Aorta (tissue), 5 donors: ENCODE results near the gene SCN1B. TPM values are rescaled to one million over a fixed set of nuclear protein-coding genes. Genes with fewer than 3 reads are reported as not detected.

ENCODE experiments used
- ATAC-seq: fragments of 200-7000 bp; cut with Tn5 transposase; one replicate; pipeline ENCODE4 v1.9.1; 2022; ENCODE audit warnings: moderate library complexity; ENCODE audit not compliant: low FRiP score
- DNase-seq, 2 donors: peaks; one replicate each; pipeline ENCODE4 v3.0.0-alpha.2; 2020
- H3K27ac ChIP-seq, 2 donors: one replicate each; pipeline ENCODE4 v1.5.1; 2013; ENCODE audit warnings: low read length in 2 of 2, mild to moderate bottlenecking in 2 of 2, moderate library complexity in 2 of 2, control low read depth in 1 of 2, inconsistent platforms in 1 of 2, low read depth in 1 of 2
- H3K27me3 ChIP-seq, 2 donors: one replicate each; pipeline ENCODE4 v1.6.1; 2013; ENCODE audit warnings: control low read depth in 1 of 2, low read length in 1 of 2, mild to moderate bottlenecking in 1 of 2, moderate library complexity in 1 of 2; ENCODE audit not compliant: insufficient read depth in 2 of 2, control insufficient read depth in 1 of 2
- H3K36me3 ChIP-seq, 2 donors: one replicate each; pipeline ENCODE4 v1.6.1; 2013; ENCODE audit warnings: control low read depth in 1 of 2, low read length in 1 of 2, mild to moderate bottlenecking in 1 of 2; ENCODE audit not compliant: insufficient read depth in 2 of 2, control insufficient read depth in 1 of 2
- H3K4me1 ChIP-seq, 2 donors: one replicate each; pipeline ENCODE4 v1.6.1; 2013; ENCODE audit warnings: low read length in 2 of 2, control low read depth in 1 of 2, mild to moderate bottlenecking in 1 of 2, moderate library complexity in 1 of 2; ENCODE audit not compliant: insufficient read depth in 2 of 2, control insufficient read depth in 1 of 2
- H3K4me3 ChIP-seq, 2 donors: one replicate each; pipeline ENCODE4 v1.5.1; 2013; ENCODE audit warnings: low read length in 2 of 2, control low read depth in 1 of 2, mild to moderate bottlenecking in 1 of 2
- H3K9me3 ChIP-seq: one replicate; pipeline ENCODE4 v1.6.1; 2013; ENCODE audit warnings: mild to moderate bottlenecking, low read length; ENCODE audit not compliant: control insufficient read depth
- WGBS, 2 donors: extraction: QIAGEN DNeasy Blood & Tissue Kit; methylation state at CpG; one replicate each; pipeline ENCODE4 v1.1.7; 2013; 5-methylcytosine and 5-hydroxymethylcytosine counted together
- intact Hi-C, 2 donors: fragments of 100-400 bp; cut with DNase I; formaldehyde crosslinking; loops; one replicate each; pipeline versions ENCODE4 v1.14.2 to v1.15.0; 2022
- long read RNA-seq, 2 donors: library from polyadenylated mRNA; unstranded; transcript quantifications; one replicate each; pipeline ENCODE4 v2.0.0, GENCODE V29; 2020 to 2021
- polyA plus RNA-seq, 2 donors: library from polyadenylated mRNA; stranded (reverse); fragments of 200-250 nt; gene quantifications; one replicate each; pipeline ENCODE4 v1.2.3, GENCODE V29; 2013
- total RNA-seq, 2 donors: library from RNA; stranded (reverse); fragmentation: NEBNext Ultra II Directional; extraction: Animal tissue kit (Norgen Biotek cat#: 25700); gene quantifications; one replicate each; pipeline ENCODE4 v1.2.1, GENCODE V29; 2021
- donor health status: healthy with polysubstance abuse.
- donor health status: Bipolar disorder and iron deficiency.
- donor health status: DM: no; HTN: no; CAD: no.
- donor health status: DM: no; HTN: no; CAD: no.
- donor health status: DM: yes; HTN: yes; CAD: no.

The SCN1B gene
- total RNA-seq, result 10 to 100 TPM; 11.9 to 21.4 TPM
- polyA plus RNA-seq, result 10 to 100 TPM in 1 of 2 donors, 1 to 10 TPM in 1; 9.9 to 15.3 TPM
- long read RNA-seq, donor 1, transcript SCN1B-201 (6 exons, 1,670 nt), result major isoform, 5 of 7 reads
- long read RNA-seq, donor 1, partial matches to known transcripts, result 2 of 7 reads
- long read RNA-seq, donor 1, other reads (novel, unspliced or antisense), result 0 of 7 reads
- long read RNA-seq, donor 2, transcript SCN1B-201 (6 exons, 1,670 nt), result major isoform, 14 of 18 reads
- long read RNA-seq, donor 2, partial matches to known transcripts, result 2 of 18 reads
- long read RNA-seq, donor 2, other reads (novel, unspliced or antisense), result 2 of 18 reads

DNA sequence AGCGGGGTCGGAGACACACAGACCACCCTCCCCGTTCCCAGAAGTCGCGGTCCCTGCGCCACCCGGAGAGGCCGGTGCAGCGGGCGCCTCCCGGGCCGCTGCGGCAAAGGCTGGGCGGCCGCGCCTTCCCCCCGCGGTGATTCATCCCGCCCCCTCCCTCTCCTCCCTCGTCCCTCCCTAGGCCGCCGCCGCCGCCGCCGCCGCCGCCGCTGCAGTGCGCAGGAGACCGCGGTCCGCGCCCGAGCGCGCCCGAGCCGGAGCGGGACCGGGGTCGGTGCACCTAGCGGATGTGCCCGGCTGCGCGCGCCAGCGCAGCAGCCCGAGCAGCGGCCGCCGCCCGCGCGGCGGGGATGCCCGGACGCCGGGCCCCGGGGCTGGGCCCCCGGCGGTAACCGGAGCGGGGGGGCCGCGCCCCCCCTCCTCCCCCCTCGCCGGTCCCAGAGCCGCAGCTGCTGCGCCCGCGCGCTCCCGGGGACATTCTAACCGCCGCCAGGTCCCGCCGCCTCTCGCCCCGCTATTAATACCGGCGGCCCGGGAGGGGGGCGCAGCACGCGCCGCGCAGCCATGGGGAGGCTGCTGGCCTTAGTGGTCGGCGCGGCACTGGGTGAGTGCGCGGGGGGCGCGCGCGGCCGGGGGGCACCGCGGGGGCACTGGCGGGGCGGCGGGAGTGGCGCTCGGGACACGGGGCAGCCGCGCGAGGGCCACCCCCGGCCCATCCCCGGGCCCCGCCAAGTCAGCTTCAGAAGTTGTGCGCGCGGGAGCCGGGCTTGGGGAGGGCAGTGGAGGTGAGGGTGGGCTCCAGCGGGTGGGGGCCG is at the start of gene SCN1B:
TSS of gene SCN1B (plus strand) at position 214 of the 815 bp plus-strand sequence. CDS start at position 565, 351 bp downstream.
- no peak within 1 kb of the TSS for H3K27ac ChIP-seq
- WGBS, 2 donors, result 0 to 1% methylated on average over 51 to 118 of the region's 118 CpGs

DNA sequence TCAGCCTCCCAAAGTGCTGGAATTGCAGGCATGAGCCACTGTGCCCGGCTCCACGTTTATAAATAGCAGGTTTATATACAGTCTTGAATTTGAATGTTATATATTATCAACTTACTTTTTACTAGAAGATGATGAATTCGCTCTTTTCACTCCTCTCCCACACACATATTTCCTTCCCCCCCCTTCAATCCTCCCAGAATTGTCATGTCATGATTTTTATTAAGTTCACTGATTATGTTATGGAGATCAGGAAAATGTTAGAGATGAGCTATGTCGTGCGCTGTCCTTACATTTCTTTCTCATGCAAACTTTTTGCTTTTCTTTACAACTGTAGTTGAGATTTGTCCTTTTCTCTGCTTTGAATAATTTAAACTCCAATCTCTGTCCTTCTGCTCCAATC is 48.0 kb upstream of the SCN1B start:
- Histone ChIP-seq H3K4me1 (no peaks in the 10 kb centered on the region), H3K36me3 (no peaks in the 10 kb centered on the region), H3K27me3 (no peaks in the 10 kb centered on the region), H3K27ac (no peak overlapping the region), H3K4me3 (no peak overlapping the region), H3K9me3 (no peaks in the 10 kb centered on the region)
- ATAC-seq, result no peak
- no peak for DNase-seq
- intact Hi-C loops, result no loop called here
- WGBS, 2 donors, result 52 to 56% methylated on average over 5 of the region's 5 CpGs

More for the DNA sequence above, at the start of gene SCN1B:
- peak; percentile 79 for ATAC-seq
- no peaks in the 10 kb centered on the region for H3K27me3 ChIP-seq
- no peaks in the 10 kb centered on the region for H3K9me3 ChIP-seq
- DNase-seq, result peak; percentile 81 to 93
- intact Hi-C loops, result no loop called here
- no peaks in the 10 kb centered on the region for H3K4me1 ChIP-seq
- peak within 1 kb of the TSS; percentile 71 to 87 for H3K4me3 ChIP-seq
- H3K36me3 ChIP-seq, result no peaks in the 10 kb centered on the region

DNA sequence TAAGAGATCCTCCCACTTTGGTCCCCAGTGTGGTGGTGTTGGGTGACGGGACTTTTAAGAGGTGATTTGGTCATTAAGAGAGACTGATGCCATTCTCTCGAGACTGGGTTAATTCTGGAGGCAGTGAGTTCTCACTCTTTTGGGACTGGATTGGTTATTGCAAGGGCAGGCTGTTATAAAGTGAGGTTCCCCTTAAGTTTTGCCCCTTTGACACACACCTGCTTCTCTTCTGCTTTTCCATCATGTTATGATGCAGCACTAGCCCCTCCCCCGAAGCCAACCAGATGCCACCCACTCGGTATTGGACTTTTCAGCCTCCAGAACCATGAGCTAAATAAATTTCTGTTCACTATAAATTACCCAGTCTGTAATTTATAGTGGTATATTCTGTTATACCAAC is 46.5 kb upstream of the SCN1B start:
- H3K4me1 ChIP-seq, result no peaks in the 10 kb centered on the region
- 80 to 82% methylated on average over 4 of the region's 4 CpGs for WGBS, 2 donors
- no peak overlapping the region for H3K4me3 ChIP-seq
- DNase-seq (no peak), ATAC-seq (no peak)
- intact Hi-C loops, result no loop called here
- H3K27ac ChIP-seq, result no peak overlapping the region
- H3K27me3 ChIP-seq, result no peaks in the 10 kb centered on the region
- H3K36me3 ChIP-seq, result no peaks in the 10 kb centered on the region
- H3K9me3 ChIP-seq, result no peaks in the 10 kb centered on the region

DNA sequence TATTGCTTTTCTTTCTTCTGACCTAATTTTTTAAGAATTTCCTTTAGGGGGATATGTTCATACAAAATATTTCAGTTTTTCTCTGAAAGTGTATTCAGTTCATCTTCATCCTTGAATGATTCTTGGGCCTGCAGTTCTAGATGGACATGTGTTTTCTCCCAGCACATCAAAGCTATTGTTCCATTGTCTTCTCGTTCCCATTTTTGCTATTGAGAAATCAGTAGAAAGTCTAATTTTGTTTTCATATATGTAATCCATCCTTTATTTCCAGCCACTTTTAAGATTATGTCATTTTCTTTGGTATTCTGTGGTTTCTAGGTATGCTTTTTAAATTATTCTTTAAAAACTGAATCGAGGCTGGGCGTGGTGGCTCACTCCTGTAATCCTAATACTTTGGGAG is 46.0 kb upstream of the SCN1B start:
- H3K36me3 ChIP-seq, result no peaks in the 10 kb centered on the region
- no peak overlapping the region for H3K27ac ChIP-seq
- no peaks in the 10 kb centered on the region for H3K4me1 ChIP-seq
- ATAC-seq (no peak), DNase-seq (peak in 1 of 2 donors; percentile 8)
- no peaks in the 10 kb centered on the region for H3K27me3 ChIP-seq
- no peaks in the 10 kb centered on the region for H3K9me3 ChIP-seq
- intact Hi-C loops, result no loop called here
- H3K4me3 ChIP-seq, result no peak overlapping the region
- 91 to 92% methylated on average over 3 of the region's 3 CpGs for WGBS, 2 donors

DNA sequence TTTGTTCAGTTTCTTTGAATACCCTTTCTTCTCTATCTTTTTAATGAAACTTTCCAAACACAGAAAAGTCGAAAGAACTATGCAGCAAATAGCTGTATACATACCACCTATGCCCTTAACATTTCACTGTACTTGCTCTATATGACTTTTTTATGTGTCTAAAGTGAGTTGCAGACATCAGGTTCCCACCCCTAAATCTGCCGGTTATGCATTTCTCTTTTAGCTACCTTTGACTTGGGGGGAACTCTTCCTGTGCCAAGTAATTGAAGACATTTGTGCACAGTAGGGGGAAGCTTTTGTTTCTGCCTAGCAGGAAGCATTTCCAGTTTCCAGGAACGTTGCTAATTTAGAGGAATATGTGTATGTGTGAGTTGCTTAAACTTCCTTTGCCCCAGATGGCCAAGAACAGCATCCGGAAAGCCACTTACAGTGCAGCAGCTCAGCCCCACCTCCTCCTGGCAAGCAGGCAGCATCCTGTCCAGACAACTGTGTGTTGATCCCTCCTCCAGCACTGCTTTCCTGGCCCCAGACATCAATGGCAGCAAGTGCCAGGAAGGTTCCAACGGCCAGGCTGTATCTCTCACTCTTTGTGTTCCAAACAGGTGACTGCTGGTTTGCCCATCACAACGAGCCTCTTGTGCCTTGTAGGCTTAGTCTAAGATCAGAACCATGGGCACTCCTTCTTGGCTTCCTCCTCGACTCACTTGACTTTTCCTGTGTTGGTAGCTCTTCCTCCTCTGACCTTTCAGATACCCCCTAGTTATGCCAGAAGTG is 44.8 kb upstream of the SCN1B start:
- H3K27ac ChIP-seq, result no peak overlapping the region
- H3K4me3 ChIP-seq, result no peak overlapping the region
- no peaks in the 10 kb centered on the region for H3K27me3 ChIP-seq
- H3K9me3 ChIP-seq, result no peaks in the 10 kb centered on the region
- no peaks in the 10 kb centered on the region for H3K4me1 ChIP-seq
- WGBS, 2 donors, result 16 to 20% methylated on average over 7 of the region's 7 CpGs
- no peaks in the 10 kb centered on the region for H3K36me3 ChIP-seq
- ATAC-seq (peak; percentile 72), DNase-seq (peak; percentile 78)
- intact Hi-C loops, result no loop called here

DNA sequence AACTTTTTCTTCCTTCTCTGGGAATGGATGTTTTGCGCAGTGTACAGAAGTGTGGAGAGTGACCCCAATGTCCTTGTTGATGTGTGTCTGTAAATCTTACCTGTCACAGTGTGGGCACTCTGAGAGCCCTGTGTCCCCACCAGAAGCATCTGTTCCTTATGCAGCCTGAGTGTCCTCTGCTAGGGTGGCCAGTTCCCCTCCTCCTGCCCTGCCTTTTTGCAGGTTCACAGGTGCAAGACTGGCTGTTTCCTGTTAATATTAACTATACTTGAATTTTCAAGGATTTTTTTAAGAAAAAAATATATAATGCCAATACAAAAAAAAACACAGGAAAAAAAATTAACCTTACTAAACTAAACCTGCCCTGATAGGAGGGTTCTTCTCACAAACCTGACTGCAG is 42.2 kb upstream of the SCN1B start:
- no peaks in the 10 kb centered on the region for H3K27me3 ChIP-seq
- no peaks in the 10 kb centered on the region for H3K4me1 ChIP-seq
- H3K4me3 ChIP-seq, result no peak overlapping the region
- H3K9me3 ChIP-seq, result no peaks in the 10 kb centered on the region
- peak in 1 of 2 donors; percentile 17 for DNase-seq
- H3K36me3 ChIP-seq, result no peaks in the 10 kb centered on the region
- ATAC-seq, result no peak
- intact Hi-C loops, result no loop called here
- WGBS, 2 donors, result 75 to 98% methylated on average over 1 of the region's 1 CpG
- H3K27ac ChIP-seq, result no peak overlapping the region

DNA sequence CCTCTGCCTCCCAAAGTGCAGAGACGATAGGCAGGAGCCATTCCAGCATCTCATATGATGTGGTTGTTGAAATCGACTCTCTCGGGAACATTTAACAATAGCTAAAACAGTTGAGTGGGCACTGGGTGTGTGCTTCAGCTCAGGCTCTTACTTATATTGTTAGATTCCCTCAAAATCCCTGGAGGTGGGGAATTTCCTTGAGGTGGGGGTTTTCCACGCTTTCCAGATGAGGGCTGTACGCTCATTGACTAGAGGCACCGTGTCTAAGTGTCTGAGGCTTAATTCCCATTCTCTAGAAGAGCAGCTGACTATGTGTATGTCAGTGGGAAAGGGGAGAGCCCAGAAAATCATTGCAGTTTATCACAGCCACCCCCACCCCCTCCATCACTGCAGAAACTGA is 41.0 kb upstream of the SCN1B start:
- no peaks in the 10 kb centered on the region for H3K27me3 ChIP-seq
- no peak overlapping the region for H3K27ac ChIP-seq
- no peaks in the 10 kb centered on the region for H3K9me3 ChIP-seq
- intact Hi-C loops, result no loop called here
- no peak for DNase-seq
- ATAC-seq, result no peak
- H3K36me3 ChIP-seq, result no peaks in the 10 kb centered on the region
- WGBS, 2 donors, result 71 to 74% methylated on average over 6 of the region's 6 CpGs
- H3K4me3 ChIP-seq, result no peak overlapping the region
- H3K4me1 ChIP-seq, result no peaks in the 10 kb centered on the region

DNA sequence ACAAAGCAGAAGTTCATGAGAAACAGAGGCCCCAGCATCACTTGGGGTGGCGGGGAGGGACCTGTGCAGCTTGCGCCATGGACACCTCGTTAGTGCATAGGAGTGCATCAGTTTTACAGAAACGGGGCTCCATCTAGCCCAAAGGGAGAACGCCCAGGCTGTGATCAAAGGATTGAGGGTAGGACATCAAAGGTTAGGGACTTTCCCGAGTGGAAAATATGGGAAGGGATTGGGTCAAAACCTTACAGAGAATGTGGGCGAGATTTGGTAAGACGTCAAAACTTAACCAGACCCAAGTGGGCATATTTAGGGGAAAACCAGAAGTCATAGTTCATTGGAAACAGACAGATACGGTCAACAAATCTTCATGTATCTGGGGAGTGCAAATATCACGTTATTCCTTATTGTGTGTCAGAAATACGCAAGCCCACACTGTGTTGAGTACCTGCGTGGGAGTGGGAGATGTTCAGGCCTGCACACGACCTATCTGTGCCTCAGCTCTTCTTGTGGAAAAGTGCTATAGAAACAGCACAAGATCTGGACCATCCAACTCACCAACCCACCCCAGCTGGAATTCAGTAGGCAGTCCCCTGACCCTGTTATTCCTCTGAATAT is 39.6 kb upstream of the SCN1B start:
- ATAC-seq (no peak), DNase-seq (no peak)
- no peaks in the 10 kb centered on the region for H3K9me3 ChIP-seq
- intact Hi-C loops, result no loop called here
- WGBS, 2 donors, result 86% methylated on average over 13 of the region's 13 CpGs
- no peaks in the 10 kb centered on the region for H3K27me3 ChIP-seq
- H3K4me1 ChIP-seq, result no peaks in the 10 kb centered on the region
- H3K4me3 ChIP-seq, result no peak overlapping the region
- H3K27ac ChIP-seq, result no peak overlapping the region
- H3K36me3 ChIP-seq, result no peaks in the 10 kb centered on the region
